ENCODE measurements around the gene TMEM143.

Gene TMEM143

DNA sequence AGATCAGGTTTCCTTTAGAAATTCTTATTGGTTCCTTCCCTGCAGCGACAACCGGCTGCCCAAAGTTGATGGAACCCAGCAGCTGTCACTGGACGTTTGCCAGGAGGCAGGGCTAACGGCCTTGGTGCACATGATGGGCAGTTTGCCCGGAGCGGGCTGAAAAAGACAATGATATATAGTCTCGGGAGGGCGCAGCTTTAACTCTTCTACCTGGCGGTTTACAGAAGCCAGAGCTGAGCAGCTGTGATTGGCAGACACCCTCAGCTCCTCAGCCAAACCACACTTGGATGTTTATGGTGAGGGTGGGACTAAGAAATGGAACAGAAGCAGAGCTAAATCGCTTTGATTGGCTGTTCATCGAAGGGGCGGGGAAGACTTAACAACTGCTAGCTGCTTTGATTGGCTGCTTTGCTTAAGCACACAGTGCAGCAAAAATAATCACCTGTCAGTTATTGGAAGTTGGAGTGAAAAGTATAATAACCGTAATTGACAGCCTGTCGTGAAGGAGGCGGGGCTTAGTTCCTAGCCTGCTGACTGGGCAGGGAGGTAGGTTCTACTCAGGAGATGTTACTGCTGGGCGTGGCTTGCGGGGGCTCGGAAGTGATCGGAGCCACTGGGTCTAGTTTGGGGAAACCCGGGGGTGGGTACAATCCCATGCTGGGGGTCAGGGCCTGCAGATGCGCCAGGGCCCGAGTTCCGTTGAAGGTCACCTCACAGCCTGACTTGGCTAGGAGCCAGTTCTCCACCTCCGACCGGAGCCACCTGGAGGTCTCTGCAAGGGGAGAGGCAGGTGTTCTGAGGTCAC lies 30.9 kb downstream of the TMEM143 start:
- DNase-seq (ENCODE audit: low spot score): peak; percentile 98
- TF ChIP-seq, protein P1, sequence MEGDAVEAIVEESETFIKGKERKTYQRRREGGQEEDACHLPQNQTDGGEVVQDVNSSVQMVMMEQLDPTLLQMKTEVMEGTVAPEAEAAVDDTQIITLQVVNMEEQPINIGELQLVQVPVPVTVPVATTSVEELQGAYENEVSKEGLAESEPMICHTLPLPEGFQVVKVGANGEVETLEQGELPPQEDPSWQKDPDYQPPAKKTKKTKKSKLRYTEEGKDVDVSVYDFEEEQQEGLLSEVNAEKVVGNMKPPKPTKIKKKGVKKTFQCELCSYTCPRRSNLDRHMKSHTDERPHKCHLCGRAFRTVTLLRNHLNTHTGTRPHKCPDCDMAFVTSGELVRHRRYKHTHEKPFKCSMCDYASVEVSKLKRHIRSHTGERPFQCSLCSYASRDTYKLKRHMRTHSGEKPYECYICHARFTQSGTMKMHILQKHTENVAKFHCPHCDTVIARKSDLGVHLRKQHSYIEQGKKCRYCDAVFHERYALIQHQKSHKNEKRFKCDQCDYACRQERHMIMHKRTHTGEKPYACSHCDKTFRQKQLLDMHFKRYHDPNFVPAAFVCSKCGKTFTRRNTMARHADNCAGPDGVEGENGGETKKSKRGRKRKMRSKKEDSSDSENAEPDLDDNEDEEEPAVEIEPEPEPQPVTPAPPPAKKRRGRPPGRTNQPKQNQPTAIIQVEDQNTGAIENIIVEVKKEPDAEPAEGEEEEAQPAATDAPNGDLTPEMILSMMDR (IDR thresholded peaks at IDR 0.05; ENCODE audit: extremely low read depth, insufficient read depth, missing control alignments): peak; percentile 0
- in situ Hi-C loops (cut with MboI; ENCODE audit: low pct_unique_long_range_greater_than_20kb, low sequenced_read_pairs, unreplicated experiment): no loop called here

DNA sequence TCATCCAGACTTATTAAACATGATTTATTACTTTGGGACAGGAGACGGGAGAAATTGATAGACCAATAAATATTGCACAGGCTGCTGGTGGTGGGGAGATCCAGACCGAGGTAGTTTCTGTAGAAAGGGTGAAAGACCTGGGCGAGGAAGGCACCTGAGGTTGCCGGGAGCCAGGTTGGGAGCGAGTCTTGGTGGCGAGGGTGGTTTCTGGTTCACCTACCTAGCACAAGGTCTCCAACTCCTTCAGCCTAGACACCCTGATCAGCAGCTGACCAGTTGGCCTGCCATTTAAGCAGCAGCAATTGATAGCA lies 31.4 kb downstream of the TMEM143 start:
- TF ChIP-seq, protein P1 (IDR thresholded peaks at IDR 0.05; ENCODE audit: extremely low read depth, insufficient read depth, missing control alignments): no peak
- in situ Hi-C loops (cut with MboI; ENCODE audit: low pct_unique_long_range_greater_than_20kb, low sequenced_read_pairs, unreplicated experiment): no loop called here
- no peak for DNase-seq (ENCODE audit: low spot score)

DNA sequence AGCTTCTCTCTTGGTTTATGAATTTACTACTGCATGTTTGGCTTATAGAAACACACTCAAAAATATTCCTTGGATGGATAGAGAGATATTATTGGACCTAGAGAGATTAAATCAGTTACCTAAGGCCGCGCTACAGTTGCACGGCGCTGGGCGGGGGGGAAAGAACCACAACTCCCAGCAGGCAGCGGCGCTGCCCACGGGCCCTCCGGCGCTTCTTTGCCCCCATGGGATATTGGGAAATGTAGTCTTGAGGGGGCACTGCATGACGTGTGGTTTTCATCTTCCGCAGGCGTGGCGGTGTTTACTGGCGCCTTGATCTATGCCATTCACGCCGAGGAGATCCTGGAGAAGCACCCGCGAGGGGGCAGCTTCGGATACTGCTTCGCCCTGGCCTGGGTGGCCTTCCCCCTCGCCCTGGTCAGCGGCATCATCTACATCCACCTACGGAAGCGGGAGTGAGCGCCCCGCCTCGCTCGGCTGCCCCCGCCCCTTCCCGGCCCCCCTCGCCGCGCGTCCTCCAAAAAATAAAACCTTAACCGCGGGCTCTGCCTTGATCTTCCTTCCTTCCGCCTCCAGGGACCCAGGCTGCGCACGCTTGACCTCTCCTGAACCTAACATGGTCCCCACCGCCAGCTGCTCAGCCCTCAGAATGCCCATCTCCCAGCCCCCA lies 33.6 kb downstream of the TMEM143 start:
- TF ChIP-seq, protein P1 (IDR thresholded peaks at IDR 0.05; ENCODE audit: extremely low read depth, insufficient read depth, missing control alignments): no peak
- in situ Hi-C loops (cut with MboI; ENCODE audit: low pct_unique_long_range_greater_than_20kb, low sequenced_read_pairs, unreplicated experiment): no loop called here
- peak; percentile 75 for DNase-seq (ENCODE audit: low spot score)

DNA sequence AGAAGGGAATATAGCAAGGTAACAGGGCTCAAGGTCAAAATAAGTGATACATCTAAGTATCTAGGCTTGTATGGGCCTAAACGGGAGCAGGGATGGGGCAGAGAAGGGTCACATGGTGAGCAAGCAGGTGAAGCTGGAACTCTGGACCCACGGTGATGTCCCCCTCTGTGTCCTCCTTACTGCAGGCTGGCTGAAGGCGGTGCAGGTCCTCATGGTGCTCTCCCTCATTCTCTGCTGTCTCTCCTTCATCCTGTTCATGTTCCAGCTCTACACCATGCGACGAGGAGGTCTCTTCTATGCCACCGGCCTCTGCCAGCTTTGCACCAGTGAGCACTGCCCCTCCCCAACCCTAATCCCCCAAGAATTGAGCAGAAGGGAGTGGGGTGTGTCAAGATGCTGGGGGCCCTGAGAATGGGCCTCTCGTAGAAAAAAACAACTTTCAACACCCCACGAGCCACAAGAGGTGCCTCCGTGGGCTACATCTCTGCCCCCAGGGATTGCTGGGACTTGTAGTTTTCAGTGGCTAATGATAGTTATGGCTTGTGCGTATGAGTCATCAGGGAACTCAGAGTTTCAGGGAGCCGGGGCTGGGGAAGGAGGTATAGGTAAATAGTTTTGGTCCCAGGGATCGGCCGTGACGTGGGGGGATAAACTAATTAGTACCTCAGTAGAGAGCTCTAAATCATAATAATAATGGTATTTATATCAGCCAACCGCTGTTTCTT lies 34.4 kb downstream of the TMEM143 start:
- no peak for DNase-seq (ENCODE audit: low spot score)
- in situ Hi-C loops (cut with MboI; ENCODE audit: low pct_unique_long_range_greater_than_20kb, low sequenced_read_pairs, unreplicated experiment): no loop called here
- TF ChIP-seq, protein P1 (IDR thresholded peaks at IDR 0.05; ENCODE audit: extremely low read depth, insufficient read depth, missing control alignments): no peak

- peak; percentile 76 for DNase-seq (ENCODE audit: low spot score)
- in situ Hi-C loops (cut with MboI; ENCODE audit: low pct_unique_long_range_greater_than_20kb, low sequenced_read_pairs, unreplicated experiment): no loop called here
- TF ChIP-seq, protein P1 (IDR thresholded peaks at IDR 0.05; ENCODE audit: extremely low read depth, insufficient read depth, missing control alignments): no peak
Measured at GRCh38 chr19:48325265-48325910, 38.4 kb downstream of the TMEM143 start, which contains the start of gene EMP3. Gene EMP3, plus strand, starts transcription at chr19:48325552. Its CDS starts 1,293 bp downstream, at chr19:48326845.
